Ovary (tissue), 3 donors: ENCODE results near the gene MAD1L1.

Source experiments
- POLR2A ChIP-seq: fragments of 450-650 bp; IDR thresholded peaks from one replicate; pipeline ENCODE4 v1.6.1; 2017; ENCODE audit warnings: antibody characterized with exemption, mild to moderate bottlenecking, moderate library complexity
- TF ChIP-seq, protein P1 (sequence below), 3 donors: fragments of 450-650 bp in 2 of 3; fragments of 200-600 bp in 1 of 3; IDR thresholded peaks; one replicate each; pipeline versions ENCODE4 v1.5.1 to v1.8.0; 2016 to 2022; ENCODE audit warnings: antibody characterized with exemption in 3 of 3, mild to moderate bottlenecking in 1 of 3
- donor health status: DM: no; HTN: no; CAD: no.

DNA sequence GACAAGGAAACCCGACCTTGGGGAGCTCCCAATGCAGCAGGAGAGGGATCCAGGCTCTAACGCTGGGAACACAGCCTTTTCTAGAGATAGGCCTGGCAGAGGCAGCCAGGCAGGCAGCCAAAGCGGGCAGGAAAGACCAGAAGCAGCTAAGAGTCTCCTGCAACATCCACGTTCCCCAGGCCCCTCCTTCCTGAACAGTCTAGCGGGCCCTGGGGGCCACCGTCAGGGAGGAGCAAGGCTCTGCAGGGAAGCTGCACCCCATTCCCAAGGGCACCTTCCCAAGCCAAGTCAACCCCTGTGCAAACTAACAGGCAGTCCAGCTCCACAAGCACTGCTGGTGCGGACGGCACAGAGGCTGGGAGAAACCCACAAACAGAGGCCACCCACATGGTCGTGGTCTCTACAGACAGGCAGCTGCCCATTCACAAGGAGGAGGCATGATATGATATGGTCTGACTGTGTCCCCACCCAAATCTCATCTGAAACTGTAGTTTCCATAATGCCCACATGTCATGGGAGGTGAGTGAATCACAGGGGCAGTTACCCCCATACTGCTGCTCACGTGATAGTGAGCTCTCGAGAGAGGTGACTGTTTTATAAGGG lies 115.7 kb downstream of the MAD1L1 start:
- TF ChIP-seq POLR2A: no peak
- TF ChIP-seq, protein P1, sequence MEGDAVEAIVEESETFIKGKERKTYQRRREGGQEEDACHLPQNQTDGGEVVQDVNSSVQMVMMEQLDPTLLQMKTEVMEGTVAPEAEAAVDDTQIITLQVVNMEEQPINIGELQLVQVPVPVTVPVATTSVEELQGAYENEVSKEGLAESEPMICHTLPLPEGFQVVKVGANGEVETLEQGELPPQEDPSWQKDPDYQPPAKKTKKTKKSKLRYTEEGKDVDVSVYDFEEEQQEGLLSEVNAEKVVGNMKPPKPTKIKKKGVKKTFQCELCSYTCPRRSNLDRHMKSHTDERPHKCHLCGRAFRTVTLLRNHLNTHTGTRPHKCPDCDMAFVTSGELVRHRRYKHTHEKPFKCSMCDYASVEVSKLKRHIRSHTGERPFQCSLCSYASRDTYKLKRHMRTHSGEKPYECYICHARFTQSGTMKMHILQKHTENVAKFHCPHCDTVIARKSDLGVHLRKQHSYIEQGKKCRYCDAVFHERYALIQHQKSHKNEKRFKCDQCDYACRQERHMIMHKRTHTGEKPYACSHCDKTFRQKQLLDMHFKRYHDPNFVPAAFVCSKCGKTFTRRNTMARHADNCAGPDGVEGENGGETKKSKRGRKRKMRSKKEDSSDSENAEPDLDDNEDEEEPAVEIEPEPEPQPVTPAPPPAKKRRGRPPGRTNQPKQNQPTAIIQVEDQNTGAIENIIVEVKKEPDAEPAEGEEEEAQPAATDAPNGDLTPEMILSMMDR (IDR thresholded peaks at IDR 0.05): no peak
